HG03159 (cell line): ENCODE data around the gene LYRM9.
"Not testable (repeated sequence)": the region's sequence is repeated elsewhere in the genome, so short reads cannot be mapped to it uniquely, and the experiment has no call there.

Source experiments
- ATAC-seq: cut with Tn5 transposase; IDR thresholded peaks from one replicate; pipeline ENCODE4 v1.9.1; 2021; ENCODE audit warnings: mild to moderate bottlenecking, moderate library complexity; ENCODE audit not compliant: unreplicated experiment

Gene LYRM9

GRCh38 chr17:27845264-27846041 is 47.7 kb downstream of the LYRM9 start:
- ATAC-seq, result no peak

- ATAC-seq, result no peak
Observed at GRCh38 chr17:27840688-27841087, 52.5 kb downstream of the LYRM9 start.

GRCh38 chr17:27840406-27840678 is 52.8 kb downstream of the LYRM9 start:
- not testable (repeated sequence) for ATAC-seq

- ATAC-seq, result not testable (repeated sequence)
Observed at GRCh38 chr17:27839571-27840405, 53.4 kb downstream of the LYRM9 start.

GRCh38 chr17:27838607-27839006 is 54.6 kb downstream of the LYRM9 start:
- not testable (repeated sequence) for ATAC-seq

GRCh38 chr17:27837769-27838168 is 55.4 kb downstream of the LYRM9 start:
- ATAC-seq, result not testable (repeated sequence)

- no peak for ATAC-seq
Observed at GRCh38 chr17:27836651-27837050, 56.5 kb downstream of the LYRM9 start.

GRCh38 chr17:27834571-27834970 is 58.6 kb downstream of the LYRM9 start:
- ATAC-seq, result no peak

GRCh38 chr17:27832831-27833230 is 60.3 kb downstream of the LYRM9 start:
- no peak for ATAC-seq

- ATAC-seq, result not testable (repeated sequence)
Observed at GRCh38 chr17:27829888-27830287, 63.3 kb downstream of the LYRM9 start.

- ATAC-seq, result not testable (repeated sequence)
Observed at GRCh38 chr17:27829143-27829711, 63.9 kb downstream of the LYRM9 start.
